ENCODE measurements around the gene NLGN1.

GRCh38 chr3:173744479-173744878 lies 346.9 kb downstream of the NLGN1 start:
- TF ChIP-seq EZH2 (IDR thresholded peaks at IDR 0.05; ENCODE audit: borderline replicate concordance, low read length): no peak
- TF ChIP-seq CTCF (IDR thresholded peaks at IDR 0.05; ENCODE audit: low read length): no peak

Measured in OCI-LY1 (cell line).